Inflammatory macrophage treated with lipopolysaccharide for 4 hours (primary cell): ENCODE results near the gene CYP3A5.
"Not testable (repeated sequence)": the region's sequence is repeated elsewhere in the genome, so short reads cannot be mapped to it uniquely, and the experiment has no call there.

Experiments
- DNase-seq: peaks from one replicate; pipeline ENCODE4 v3.0.0-alpha.2; 2020

CYP3A5 gene

DNA sequence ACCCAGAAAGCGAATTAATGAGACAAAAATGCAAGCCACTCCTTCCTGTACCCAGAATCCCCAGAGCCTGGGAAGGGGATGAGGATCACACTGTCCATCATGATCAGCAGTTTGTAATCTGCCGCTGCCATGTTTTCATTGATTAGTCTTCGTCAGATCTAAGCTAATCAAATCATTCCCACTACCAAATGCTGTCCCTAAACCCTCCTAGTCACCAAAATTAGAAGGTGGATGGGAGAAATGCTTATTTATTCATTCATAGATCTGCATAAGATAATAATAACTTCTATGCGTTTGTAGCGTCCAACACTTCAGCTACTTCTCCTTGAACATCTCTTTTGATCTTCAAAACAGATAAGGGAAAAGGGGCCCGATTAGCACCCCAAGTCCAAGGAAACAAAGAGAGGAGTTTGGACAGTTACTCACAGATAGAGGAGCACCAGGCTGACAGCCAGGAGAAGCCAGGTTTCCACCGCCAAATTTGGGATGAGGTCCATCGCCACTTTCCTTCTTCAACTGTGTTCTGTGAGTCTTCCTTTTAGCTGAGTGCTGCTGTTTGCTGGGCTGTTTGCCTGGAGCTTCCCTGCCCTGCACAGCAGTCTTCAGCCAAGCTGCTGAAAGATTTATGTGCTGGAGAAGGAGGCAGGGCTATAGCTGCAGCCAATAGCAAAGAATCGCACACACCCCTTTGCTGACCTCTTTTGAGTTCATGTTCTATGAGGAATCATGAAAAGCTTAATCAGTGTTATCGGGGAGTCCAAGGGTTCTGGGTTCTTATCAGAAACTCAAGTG lies at the start of gene CYP3A5:
Gene CYP3A5 (minus strand): TSS at position 597 of the 792 bp plus-strand sequence. CDS start 100 bp downstream, at position 497.
- DNase-seq: peak; percentile 56

DNA sequence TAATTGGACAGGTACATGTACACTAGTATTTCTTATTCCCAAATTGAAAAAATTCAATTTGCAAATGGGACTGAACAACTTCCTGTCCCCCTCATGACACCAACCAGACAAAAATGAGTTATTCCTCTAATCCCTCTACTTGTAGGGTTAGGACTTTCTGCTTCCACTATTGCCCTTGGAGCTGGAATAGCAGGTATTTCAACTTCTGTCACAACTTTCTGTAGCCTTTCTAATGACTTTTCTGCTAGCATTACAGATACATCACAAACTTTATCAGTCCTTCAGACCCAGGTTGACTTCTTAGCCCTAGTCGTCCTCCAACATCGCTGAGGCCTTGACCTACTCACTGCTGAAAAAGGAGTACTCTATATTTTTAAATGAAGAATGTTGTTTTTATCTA lies 48.8 kb upstream of the CYP3A5 start:
- no peak for DNase-seq

DNA sequence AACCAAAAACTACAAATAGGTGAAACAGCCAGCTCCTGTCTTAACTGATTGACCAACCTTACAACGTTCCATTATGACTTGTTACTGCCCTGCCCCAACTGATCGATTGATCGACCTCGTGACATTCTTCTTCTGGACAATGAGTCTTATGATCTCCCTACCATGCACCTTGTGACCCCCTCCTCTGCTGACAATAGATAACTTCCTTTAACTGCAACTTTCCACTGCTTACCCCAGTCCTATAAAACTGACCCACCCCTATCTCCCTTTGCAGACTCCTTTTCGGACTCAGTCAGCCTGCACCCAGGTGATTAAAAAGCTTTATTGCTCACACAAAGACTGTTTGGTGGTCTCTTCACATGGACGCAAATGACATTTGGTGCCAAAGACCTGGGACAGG lies 43.4 kb upstream of the CYP3A5 start:
- DNase-seq: not testable (repeated sequence)

GRCh38 chr7:99720800-99721595 lies 41.2 kb upstream of the CYP3A5 start:
- DNase-seq: peak; percentile 92

DNA sequence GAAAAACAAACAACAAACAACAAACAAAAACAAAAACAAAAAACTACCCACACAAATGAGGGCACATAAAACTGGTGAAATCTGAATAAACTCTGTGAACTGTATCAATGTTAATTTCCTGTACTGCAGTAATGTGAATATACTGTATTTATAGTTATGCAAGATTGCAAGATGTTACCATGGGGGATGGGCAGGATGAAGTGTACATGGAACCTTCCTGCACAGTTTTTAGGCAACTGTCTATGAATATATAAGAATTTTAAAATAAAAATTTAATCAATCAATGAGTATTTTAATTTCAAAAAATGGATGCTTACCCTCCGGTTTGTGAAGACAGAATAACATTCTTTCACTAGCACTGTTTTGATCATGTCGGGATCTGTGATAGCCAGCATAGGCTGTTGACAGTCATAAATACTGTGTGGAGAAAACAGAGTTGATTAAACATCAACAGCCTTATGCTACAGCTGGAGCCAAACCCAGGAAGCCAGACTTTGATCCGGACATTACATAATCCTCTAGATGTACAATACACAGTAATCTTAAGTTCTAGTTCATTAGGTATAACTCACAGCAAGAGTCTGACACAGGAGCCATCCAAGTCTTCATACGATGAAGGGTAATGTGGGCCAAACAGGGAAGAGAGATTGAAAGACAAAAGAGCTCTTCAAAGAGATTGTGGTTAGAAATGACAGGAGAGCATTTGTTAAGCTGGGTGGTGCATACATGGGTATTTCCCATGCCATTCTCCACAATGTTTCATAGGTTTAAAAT lies 40.4 kb upstream of the CYP3A5 start:
- peak; percentile 73 for DNase-seq

DNA sequence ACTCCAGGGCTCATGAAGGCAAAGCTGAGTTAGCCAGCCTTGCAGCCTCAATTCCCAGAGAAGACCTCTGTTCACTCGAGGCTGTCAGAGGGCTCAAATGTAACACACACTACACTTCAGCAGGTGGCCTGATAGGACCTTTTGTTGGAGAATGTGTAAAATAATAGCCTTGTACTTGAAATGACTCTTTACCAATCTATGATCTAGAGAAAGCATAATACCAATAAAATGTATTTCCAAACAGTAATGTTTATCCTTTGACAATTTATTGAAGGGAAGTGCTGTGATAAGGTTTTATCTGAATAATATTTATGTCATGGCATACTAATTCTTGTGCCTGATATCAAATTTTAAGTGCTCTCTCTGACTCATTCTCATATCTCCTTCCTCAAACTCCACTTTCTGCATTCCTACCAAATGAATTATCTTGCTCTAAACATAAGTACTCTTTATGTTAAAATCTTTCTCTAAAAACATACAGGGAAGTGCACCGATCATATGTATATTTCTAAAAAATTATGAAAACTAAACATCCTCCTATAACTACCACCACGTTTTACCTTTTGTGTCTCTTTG lies 34.3 kb upstream of the CYP3A5 start:
- DNase-seq: no peak

GRCh38 chr7:99709838-99710578 lies 30.2 kb upstream of the CYP3A5 start:
- DNase-seq: no peak

GRCh38 chr7:99709260-99709659 lies 29.5 kb upstream of the CYP3A5 start:
- no peak for DNase-seq

GRCh38 chr7:99707096-99707495 lies 27.3 kb upstream of the CYP3A5 start:
- DNase-seq: no peak

- no peak for DNase-seq
These were observed 20.1 kb upstream of the CYP3A5 start for GRCh38 chr7:99699946-99700345.

DNA sequence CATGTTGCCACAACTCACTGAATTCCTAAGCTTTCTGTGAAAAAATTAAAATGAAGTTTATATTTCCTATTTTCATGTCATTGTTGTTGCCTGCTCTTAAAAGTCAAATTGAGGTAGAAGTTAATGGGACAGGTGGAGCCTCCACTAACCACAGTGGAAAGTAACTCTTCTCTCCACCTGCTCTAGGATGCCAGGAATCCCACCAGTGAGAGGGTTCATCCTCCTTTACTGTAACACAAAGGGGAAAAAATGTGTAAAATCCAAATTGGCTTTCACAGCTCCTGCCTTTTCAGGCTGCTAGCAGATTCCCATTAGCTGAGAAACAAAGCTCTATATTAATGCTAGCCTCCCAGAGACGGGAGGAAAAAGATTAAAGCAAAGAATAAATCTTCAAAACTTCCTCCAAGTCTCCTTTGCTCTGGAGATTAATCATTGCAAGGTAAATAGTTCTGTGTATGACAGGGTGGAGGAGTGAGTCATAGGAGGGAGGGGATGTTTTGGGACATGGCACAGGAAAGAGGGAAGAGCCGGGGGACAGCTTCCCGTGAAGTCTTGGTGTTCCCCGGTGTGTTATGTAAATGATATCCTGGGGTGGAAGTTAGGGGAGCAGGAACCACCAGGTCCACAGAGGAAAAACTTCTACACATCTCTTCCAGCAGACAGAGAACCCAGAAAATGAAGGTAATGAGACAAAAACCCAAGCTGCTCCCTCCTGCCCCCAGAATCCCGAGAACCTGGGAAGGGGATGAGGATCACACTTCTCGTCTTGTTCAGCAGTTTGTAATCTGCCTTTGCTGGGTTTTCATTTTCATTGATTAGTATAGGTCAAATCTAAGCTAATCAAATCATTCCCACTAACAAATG lies 19.3 kb upstream of the CYP3A5 start:
- DNase-seq: not testable (repeated sequence)

- no peak for DNase-seq
These were observed 15.1 kb upstream of the CYP3A5 start for GRCh38 chr7:99694912-99695304.

DNA sequence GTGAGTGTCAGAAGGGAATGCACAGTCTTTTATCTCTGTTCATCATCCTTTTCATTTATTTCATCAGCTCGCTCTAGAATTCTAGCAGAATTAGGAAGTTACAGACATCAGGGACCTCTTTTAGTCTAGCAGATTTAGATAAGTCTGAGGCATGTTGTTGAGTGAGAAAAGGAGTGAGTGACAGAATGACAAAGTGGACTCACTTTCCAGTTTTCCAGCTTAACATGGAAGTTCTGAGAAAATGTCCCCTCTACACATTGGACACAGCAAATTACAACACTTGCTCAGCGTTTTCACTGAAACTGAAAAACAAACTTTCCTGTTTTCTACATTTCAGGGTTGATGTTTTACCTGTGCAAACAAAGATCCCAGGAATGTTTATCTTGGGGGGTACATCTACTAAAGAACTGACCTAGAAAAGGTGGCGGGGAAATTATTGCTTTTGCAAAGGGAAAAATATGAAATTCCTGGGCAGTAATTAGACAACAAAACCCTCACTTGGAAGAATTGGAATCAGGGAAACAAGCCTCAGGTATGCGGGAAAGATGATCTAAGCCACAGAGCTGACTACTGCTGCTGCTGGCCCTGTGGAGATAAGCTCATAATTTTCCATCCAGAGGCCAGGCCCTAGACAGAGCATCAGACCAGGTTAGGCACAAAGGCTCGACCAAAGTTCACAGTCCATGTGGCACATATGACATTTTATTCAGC lies 14.6 kb upstream of the CYP3A5 start:
- DNase-seq: no peak

GRCh38 chr7:99693427-99694200 lies 13.8 kb upstream of the CYP3A5 start:
- DNase-seq: no peak

DNA sequence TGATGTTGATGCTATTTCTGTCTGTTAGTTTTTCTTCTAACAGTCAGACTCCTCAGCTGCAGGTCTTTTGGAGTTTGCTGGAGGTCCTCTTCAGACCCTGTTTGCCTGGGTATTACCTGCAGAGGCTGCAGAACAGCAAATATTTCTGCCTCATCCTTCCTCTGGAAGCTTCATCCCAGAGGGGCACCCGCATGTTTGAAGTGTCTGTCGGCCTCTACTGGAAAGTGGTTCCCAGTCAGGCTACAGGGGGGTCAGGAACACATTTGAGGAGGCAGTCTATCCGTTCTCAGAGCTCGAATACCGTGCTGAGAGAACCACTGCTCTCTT lies 13.3 kb upstream of the CYP3A5 start:
- DNase-seq: no peak

DNA sequence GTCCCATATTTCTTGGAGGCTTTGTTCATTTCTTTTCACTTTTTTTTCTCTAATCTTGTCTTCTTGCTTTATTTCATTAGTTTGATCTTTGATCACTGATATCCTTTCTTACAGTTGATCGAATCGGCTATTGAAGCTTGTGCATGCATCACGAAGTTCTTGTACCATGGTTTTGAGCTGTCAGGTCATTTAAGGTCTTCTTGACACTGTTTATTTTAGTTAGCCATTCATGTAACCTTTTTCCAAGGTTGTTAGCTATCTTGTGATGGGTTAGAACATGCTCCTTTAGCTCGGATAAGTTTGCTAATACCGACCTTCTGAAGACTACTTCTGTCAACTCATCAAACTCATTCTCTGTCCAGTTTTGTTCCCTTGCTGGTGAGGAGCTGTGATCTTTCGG lies 12.8 kb upstream of the CYP3A5 start:
- not testable (repeated sequence) for DNase-seq

DNA sequence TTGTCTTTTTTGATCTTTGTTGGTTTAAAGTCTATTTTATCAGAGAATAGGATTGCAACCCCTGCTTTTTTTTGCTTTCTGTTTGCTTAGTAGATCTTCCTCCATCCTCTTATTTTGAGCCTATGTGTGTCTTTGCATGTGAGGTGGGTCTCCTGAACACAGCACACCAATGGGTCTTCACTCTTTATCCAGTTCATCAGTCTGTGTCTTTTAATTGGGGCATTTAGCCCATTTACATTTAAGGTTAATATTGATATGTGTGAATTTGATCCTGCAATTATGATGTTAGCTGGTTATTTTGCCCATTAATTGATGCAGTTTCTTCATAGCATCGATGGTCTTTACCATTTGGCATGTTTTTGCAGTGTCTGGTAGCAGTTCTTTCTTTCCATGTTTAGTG lies 11.9 kb upstream of the CYP3A5 start:
- DNase-seq: not testable (repeated sequence)

- DNase-seq: not testable (repeated sequence)
These were observed 11.1 kb upstream of the CYP3A5 start for GRCh38 chr7:99690918-99691317.

DNA sequence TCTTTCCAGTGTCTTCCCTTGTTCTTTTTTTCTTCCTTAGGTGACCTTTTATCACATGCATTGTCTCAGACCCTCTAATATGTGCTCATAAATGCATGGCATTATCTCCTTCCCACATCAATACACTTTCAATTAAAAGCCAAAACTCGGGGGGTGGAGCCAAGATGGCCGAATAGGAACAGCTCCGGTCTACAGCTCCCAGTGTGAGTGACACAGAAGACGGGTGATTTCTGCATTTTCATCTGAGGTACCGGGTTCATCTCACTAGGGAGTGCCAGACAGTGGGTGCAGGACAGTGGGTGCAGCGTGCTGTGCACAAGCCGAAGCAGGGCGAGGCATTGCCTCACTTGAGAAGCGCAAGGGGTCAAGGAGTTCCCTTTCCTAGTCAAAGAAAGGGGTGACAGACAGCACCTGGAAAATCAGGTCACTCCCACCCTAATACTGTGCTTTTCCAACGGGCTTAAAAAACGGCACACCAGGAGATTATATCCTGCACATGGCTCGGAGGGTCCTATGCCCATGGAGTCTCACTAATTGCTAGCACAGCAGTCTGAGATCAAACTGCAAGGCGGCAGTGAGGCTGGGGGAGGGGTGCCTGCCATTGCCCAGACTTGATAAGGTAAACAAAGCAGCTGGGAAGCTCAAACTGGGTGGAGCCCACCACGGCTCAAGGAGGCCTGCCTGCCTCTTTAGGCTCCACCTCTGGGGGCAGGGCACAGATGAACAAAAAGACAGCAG lies 6.2 kb upstream of the CYP3A5 start:
- not testable (repeated sequence) for DNase-seq
